Mucosa of stomach (tissue), 1 donor: ENCODE data around the gene GRIPAP1.

ENCODE experiments used
- H3K27me3 ChIP-seq: one replicate; pipeline ENCODE4 v1.7.0; 2013; ENCODE audit warnings: mild to moderate bottlenecking, low read length; ENCODE audit not compliant: control insufficient read depth, insufficient read depth
- H3K36me3 ChIP-seq: one replicate; pipeline ENCODE4 v1.7.0; 2013; ENCODE audit warnings: low read length; ENCODE audit not compliant: control insufficient read depth, insufficient read depth
- H3K4me1 ChIP-seq: one replicate; pipeline ENCODE4 v1.7.0; 2013; ENCODE audit warnings: mild to moderate bottlenecking, low read length; ENCODE audit not compliant: control insufficient read depth, insufficient read depth
- H3K4me3 ChIP-seq: one replicate; pipeline ENCODE4 v1.7.0; 2013; ENCODE audit warnings: low read length
- H3K9ac ChIP-seq: one replicate; pipeline ENCODE4 v1.7.0; 2013; ENCODE audit warnings: mild to moderate bottlenecking, low read length, moderate library complexity
- H3K9me3 ChIP-seq: one replicate; pipeline ENCODE4 v1.7.0; 2013; ENCODE audit warnings: mild to moderate bottlenecking, low read length, moderate library complexity; ENCODE audit not compliant: control insufficient read depth
- donor health status: Pancreatic carcinoma.

GRIPAP1 gene

DNA sequence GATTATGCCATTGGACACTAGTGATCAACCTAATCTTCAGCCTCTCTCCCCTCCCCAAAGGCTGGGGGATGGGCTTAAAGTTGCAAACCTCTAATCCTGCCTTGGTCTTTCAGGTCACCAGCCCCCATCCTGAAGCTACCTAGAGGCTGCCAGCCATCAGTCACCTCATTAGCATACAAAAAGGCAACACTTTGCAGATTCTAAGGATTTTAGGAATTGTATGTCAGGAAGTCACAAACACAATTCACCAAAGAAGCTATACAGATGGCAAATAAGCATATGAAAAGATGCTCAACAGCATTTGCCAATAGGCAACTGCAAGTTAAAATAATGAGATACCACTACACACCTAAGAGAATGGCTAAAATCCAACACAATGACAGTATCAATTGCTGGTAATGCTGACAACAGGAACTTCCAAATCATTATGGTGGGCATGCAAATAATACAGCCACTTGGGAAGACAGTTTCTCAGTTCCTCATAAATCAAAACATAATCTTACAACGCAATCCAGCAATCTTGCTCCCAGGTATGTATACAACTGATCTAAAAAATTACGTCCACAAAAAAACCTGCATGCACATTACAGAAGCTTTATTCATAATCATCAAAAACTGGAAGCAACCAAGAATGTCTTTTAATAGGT is 74.2 kb downstream of the GRIPAP1 start:
- Histone ChIP-seq H3K36me3 (no peaks in the 10 kb centered on the region), H3K9me3 (no peaks in the 10 kb centered on the region), H3K4me1 (no peaks in the 10 kb centered on the region), H3K4me3 (no peak overlapping the region), H3K9ac (no peak overlapping the region), H3K27me3 (no peaks in the 10 kb centered on the region)

DNA sequence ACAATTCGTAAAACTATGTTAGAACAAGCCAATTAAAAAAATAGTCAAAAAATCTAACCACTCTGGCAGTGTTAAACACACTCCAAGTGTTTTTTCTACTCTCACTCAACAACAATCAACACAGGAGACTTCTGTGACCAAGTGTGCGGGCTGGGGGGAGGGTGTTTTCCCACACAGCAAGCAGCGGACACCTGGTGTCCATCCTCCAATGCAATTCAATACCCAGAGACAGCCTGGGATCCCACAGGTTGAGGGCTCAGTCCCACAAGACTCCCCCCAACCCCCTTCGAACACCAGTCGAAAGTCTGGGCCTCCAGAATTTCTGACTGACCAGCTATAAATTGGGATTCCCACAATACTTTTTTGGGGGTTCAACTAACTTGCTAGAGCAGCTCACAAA is 74.9 kb downstream of the GRIPAP1 start:
- Histone ChIP-seq H3K4me3 (no peak overlapping the region), H3K36me3 (no peaks in the 10 kb centered on the region), H3K27me3 (no peaks in the 10 kb centered on the region), H3K9ac (no peak overlapping the region), H3K9me3 (no peaks in the 10 kb centered on the region), H3K4me1 (no peaks in the 10 kb centered on the region)

GRCh38 chrX:48924270-48924669 is 77.8 kb downstream of the GRIPAP1 start:
- H3K4me1 ChIP-seq, result peaks cover 5% of the 10 kb centered on the region
- no peak overlapping the region for H3K4me3 ChIP-seq
- H3K9ac ChIP-seq, result no peak overlapping the region
- no peaks in the 10 kb centered on the region for H3K36me3 ChIP-seq
- no peaks in the 10 kb centered on the region for H3K27me3 ChIP-seq
- H3K9me3 ChIP-seq, result no peaks in the 10 kb centered on the region

- Histone ChIP-seq H3K9me3 (no peaks in the 10 kb centered on the region), H3K27me3 (no peaks in the 10 kb centered on the region), H3K4me3 (no peak overlapping the region), H3K9ac (no peak overlapping the region), H3K36me3 (no peaks in the 10 kb centered on the region), H3K4me1 (peaks cover 5% of the 10 kb centered on the region)
These were observed 78.3 kb downstream of the GRIPAP1 start for GRCh38 chrX:48923771-48924170.
